ENCODE results near the gene SLC48A1. TPM values are rescaled to one million over a fixed set of nuclear protein-coding genes. Genes with fewer than 3 reads are reported as not detected.

SLC48A1 gene
- total and polyA plus RNA-seq, 3 experiments from 2014 or later = 9.1 to 11.5 (median 10.9) TPM

DNA sequence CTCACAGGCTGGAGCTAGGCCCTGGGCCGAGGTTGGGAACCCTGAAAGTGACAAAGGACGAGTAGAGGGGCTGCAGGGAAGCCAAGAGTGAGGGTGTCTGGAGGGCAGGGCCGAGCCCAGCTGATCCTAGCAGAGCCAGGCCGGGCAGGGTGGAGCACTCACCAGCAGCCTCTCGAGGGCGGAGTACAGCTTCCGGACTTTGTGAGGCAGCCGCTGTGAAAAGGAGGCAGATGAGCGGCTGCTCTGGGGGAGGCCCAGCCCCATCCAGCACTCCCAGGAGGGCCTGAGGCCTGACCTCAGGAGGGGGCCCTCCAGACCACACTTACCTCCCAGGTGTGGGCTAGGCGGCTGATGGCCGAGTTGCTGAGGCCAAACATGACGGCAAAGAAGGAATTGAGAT, 33.1 kb upstream of the SLC48A1 start:
- H3K36me3 Mint-ChIP-seq = no peaks in the 10 kb centered on the region
- no peak overlapping the region for H3K4me3 Mint-ChIP-seq
- peaks cover 19 to 37% (median 26%) of the 10 kb centered on the region in 3 donors for H3K4me1 Mint-ChIP-seq
- DNase-seq = no peak
- H3K36me3 ChIP-seq (ENCODE audit: insufficient read depth, low read length) = no peaks in the 10 kb centered on the region
- no peaks in the 10 kb centered on the region for H3K9me3 ChIP-seq (ENCODE audit: low read length)
- peaks cover 5 to 11% of the 10 kb centered on the region in 2 donors for H3K27me3 Mint-ChIP-seq
- no peaks in the 10 kb centered on the region for H3K9me3 Mint-ChIP-seq
- peaks cover 21% of the 10 kb centered on the region for H3K4me1 ChIP-seq (ENCODE audit: insufficient read depth, low read length)
- POLR2A ChIA-PET = no interaction called here
- CTCF ChIA-PET = interaction anchor here (1.8 to 9.6 kb wide), 7 partner anchors 12 to 97 kb away, joined by 5 to 414 read pairs (median 130); partner anchors contain the start of genes ENDOU, RAPGEF3 and SLC48A1
- no peak overlapping the region for H3K4me3 ChIP-seq (ENCODE audit: low read length)
- no peak overlapping the region for H3K27ac ChIP-seq (ENCODE audit: low read depth, low read length)
- H3K27ac Mint-ChIP-seq = peak overlapping the region in 1 of 8 donors; percentile 33
- H3K27me3 ChIP-seq (ENCODE audit: insufficient read depth, low read length, poor library complexity, severe bottlenecking) = no peaks in the 10 kb centered on the region

DNA sequence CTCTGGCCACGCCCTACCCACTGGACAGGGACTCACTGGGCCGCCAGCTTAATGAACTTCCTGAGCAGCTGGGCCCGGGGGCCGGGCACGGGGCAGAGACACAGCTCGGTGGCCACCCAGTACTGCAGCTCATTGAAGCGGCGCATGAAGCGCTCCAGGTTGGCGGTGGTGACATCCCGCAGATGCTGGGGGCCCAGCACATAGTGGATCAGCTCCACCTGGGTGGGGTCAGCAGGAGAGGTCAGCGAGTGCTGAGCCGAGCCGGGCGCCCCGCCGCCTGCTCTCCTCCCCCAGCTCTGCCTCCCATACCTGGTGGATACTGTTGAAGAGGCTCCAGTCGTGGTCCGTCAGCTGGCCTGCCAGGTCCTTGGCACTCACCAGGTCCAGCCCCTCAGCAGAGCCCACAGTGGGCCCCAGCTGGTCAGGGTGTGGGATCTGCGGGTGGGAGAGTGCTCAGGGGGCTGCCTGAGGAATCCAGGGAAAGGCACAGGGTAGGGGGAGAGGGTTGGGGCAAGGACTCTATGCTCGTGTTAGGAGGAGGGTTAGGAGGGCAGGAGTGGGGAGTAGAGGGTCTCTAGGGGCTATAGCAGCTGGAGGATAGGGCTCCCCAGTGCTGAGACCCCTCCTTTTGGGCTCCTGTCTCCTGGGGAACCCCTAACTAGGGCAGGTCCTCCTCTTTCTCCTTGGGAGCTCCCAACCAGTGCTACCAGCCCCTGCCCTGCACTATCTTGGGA, 32.3 kb upstream of the SLC48A1 start:
- H3K4me3 ChIP-seq (ENCODE audit: low read length) = no peak overlapping the region

DNA sequence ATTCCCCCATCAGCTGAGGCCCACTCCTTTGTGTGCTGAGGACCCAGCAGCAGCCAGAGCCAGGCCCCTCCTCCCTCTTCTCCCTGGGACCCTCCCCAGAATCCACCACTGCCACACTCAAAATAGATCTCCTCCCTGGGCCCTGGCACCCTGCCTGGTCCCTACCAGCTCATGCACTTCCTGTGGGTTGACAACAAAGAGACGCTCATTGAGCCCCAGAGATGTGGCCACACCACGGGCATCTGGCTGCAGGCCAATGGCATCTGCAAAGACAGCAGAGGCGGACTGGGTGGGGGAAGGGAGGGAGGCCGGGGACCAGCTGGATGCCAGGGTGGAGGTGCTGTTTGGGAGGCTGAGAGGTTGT, 31.7 kb upstream of the SLC48A1 start:
- no peaks in the 10 kb centered on the region for H3K27me3 ChIP-seq (ENCODE audit: insufficient read depth, low read length, poor library complexity, severe bottlenecking)
- H3K9me3 ChIP-seq (ENCODE audit: low read length) = no peaks in the 10 kb centered on the region
- H3K4me3 ChIP-seq (ENCODE audit: low read length) = no peak overlapping the region
- peaks cover 5 to 18% of the 10 kb centered on the region in 2 donors for H3K27me3 Mint-ChIP-seq
- POLR2A ChIA-PET = interaction anchor here (1.7 kb wide), 1 partner anchor 25 kb away, joined by 7 read pairs; no protein-coding TSS in a partner anchor
- H3K27ac Mint-ChIP-seq = peak overlapping the region in 6 of 8 donors; percentile 4 to 83 (median 38)
- no peaks in the 10 kb centered on the region for H3K36me3 Mint-ChIP-seq
- no peak overlapping the region for H3K27ac ChIP-seq (ENCODE audit: low read depth, low read length)
- peaks cover 19 to 37% (median 26%) of the 10 kb centered on the region in 3 donors for H3K4me1 Mint-ChIP-seq
- peak; percentile 50 to 87 (median 76) for DNase-seq
- peaks cover 21% of the 10 kb centered on the region for H3K4me1 ChIP-seq (ENCODE audit: insufficient read depth, low read length)
- no peaks in the 10 kb centered on the region for H3K36me3 ChIP-seq (ENCODE audit: insufficient read depth, low read length)
- no peaks in the 10 kb centered on the region for H3K9me3 Mint-ChIP-seq
- H3K4me3 Mint-ChIP-seq = peak overlapping the region in 5 of 7 donors; percentile 9 to 40 (median 12)
- CTCF ChIA-PET = interaction anchor here (1.3 to 9.6 kb wide), 15 partner anchors 11 to 222 kb away, joined by 3 to 414 read pairs (median 10); partner anchors contain the start of genes ENDOU, HDAC7, RAPGEF3 and RPAP3

More for the DNA sequence above, 32.3 kb upstream of the SLC48A1 start:
- Histone ChIP-seq H3K36me3 (ENCODE audit: insufficient read depth, low read length) (no peaks in the 10 kb centered on the region), H3K27me3 (ENCODE audit: insufficient read depth, low read length, poor library complexity, severe bottlenecking) (no peaks in the 10 kb centered on the region), H3K9me3 (ENCODE audit: low read length) (no peaks in the 10 kb centered on the region), H3K27ac (ENCODE audit: low read depth, low read length) (no peak overlapping the region), H3K4me1 (ENCODE audit: insufficient read depth, low read length) (peaks cover 21% of the 10 kb centered on the region)
- Mint-ChIP-seq H3K27ac (peak overlapping the region in 5 of 8 donors; percentile 4 to 83 (median 34)), H3K27me3 (peaks cover 5 to 16% of the 10 kb centered on the region in 2 donors), H3K9me3 (no peaks in the 10 kb centered on the region), H3K4me3 (peak overlapping the region in 4 of 7 donors; percentile 12 to 61 (median 26)), H3K4me1 (peaks cover 19 to 37% (median 26%) of the 10 kb centered on the region in 3 donors), H3K36me3 (no peaks in the 10 kb centered on the region)
- DNase-seq = no peak
- POLR2A ChIA-PET = interaction anchor here (1.7 kb wide), 1 partner anchor 26 kb away, joined by 7 read pairs; no protein-coding TSS in a partner anchor
- CTCF ChIA-PET = interaction anchor here (1.3 to 9.6 kb wide), 11 partner anchors 13 to 223 kb away, joined by 4 to 414 read pairs (median 34); partner anchors contain the start of genes ENDOU, HDAC7, RAPGEF3 and RPAP3

DNA sequence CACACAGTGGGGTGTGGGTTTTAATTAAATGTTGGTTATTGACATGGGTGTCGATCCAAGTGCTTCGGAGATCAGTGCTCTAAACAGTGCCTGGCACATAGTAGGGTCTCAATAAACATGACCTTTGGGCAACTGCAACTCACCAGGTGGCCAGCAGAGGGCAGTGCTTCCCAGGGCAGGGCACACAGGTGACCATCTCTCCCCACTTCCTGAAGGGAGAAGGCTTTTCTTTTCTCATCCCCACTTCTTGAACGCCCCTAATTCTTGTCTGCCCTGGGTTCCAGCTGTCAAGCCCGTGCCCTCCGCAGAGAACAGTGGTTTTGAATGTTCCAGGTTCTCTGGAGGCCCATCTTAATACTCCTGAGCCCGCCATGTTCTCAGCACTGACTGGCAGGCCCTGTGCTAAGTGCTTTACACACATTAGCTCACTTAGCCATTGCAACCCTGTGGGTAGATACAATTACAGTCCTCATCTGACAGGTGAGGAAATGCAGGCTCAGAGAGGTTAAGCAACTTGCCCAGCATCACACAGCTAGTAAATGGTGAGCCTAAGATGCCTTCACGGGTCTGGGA, 30.7 kb upstream of the SLC48A1 start:
- Mint-ChIP-seq H3K27me3 (peaks cover 5 to 23% of the 10 kb centered on the region in 2 donors), H3K9me3 (no peaks in the 10 kb centered on the region), H3K4me1 (peaks cover 19 to 37% (median 25%) of the 10 kb centered on the region in 3 donors), H3K36me3 (no peaks in the 10 kb centered on the region), H3K27ac (peak overlapping the region in 1 of 8 donors; percentile 29), H3K4me3 (peak overlapping the region in 2 of 7 donors; percentile 3 to 13)
- no peak overlapping the region for H3K27ac ChIP-seq (ENCODE audit: low read depth, low read length)
- peak; percentile 49 to 82 (median 61) for DNase-seq
- H3K27me3 ChIP-seq (ENCODE audit: insufficient read depth, low read length, poor library complexity, severe bottlenecking) = no peaks in the 10 kb centered on the region
- H3K9me3 ChIP-seq (ENCODE audit: low read length) = no peaks in the 10 kb centered on the region
- ChIA-PET POLR2A (interaction anchor here (0.9 to 1.7 kb wide), 2 partner anchors 16 to 24 kb away, joined by 3 to 7 read pairs; partner anchors contain the start of gene RAPGEF3), CTCF (interaction anchor here (1.0 to 9.6 kb wide), 21 partner anchors 10 to 260 kb away, joined by 3 to 414 read pairs (median 6); partner anchors contain the start of genes ENDOU, HDAC7, RAPGEF3 and RPAP3)
- no peak overlapping the region for H3K4me3 ChIP-seq (ENCODE audit: low read length)
- peaks cover 21% of the 10 kb centered on the region for H3K4me1 ChIP-seq (ENCODE audit: insufficient read depth, low read length)
- H3K36me3 ChIP-seq (ENCODE audit: insufficient read depth, low read length) = no peaks in the 10 kb centered on the region

DNA sequence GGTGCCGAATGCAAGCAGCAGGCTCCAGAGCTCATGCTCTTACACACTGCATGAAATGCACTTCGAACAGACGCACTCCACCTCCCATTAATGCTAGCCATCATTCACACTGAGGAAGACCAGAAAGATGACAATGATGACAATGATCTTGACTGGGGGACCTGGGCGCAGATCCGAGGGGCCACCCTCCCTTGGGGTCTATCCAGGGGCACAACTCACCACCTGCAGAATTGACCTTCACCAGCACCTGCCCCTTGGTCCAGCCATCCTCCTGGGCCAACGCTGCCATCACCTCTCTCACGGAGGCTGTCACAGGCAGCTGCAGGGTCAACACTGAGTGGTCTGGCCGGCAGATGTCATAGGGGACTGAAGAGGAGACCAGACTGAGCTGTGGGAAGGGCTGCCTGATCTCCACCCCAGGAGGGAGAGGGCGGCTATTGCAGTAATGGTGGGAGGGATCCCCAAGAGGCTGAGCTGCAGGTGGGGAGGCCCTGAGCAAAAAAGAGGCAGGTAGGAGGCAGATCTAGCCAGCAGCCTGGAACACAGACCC, 29.7 kb upstream of the SLC48A1 start:
- POLR2A ChIA-PET = interaction anchor here (1.1 to 1.4 kb wide), 2 partner anchors 15 to 85 kb away, joined by 3 read pairs; partner anchors contain the start of gene RAPGEF3
- Mint-ChIP-seq H3K27me3 (peaks cover 5 to 24% of the 10 kb centered on the region in 2 donors), H3K36me3 (no peaks in the 10 kb centered on the region), H3K9me3 (no peaks in the 10 kb centered on the region), H3K27ac (peak overlapping the region in 1 of 8 donors; percentile 79), H3K4me3 (no peak overlapping the region), H3K4me1 (peaks cover 19 to 37% (median 25%) of the 10 kb centered on the region in 3 donors)
- DNase-seq = no peak
- CTCF ChIA-PET = interaction anchor here (1.0 to 9.6 kb wide), 26 partner anchors 9 to 711 kb away, joined by 3 to 414 read pairs (median 6); partner anchors contain the start of genes ENDOU, RAPGEF3, RPAP3 and SLC48A1
- no peaks in the 10 kb centered on the region for H3K9me3 ChIP-seq (ENCODE audit: low read length)
- H3K27ac ChIP-seq (ENCODE audit: low read depth, low read length) = no peak overlapping the region
- peaks cover 2% of the 10 kb centered on the region for H3K27me3 ChIP-seq (ENCODE audit: insufficient read depth, low read length, poor library complexity, severe bottlenecking)
- H3K4me3 ChIP-seq (ENCODE audit: low read length) = no peak overlapping the region
- peaks cover 21% of the 10 kb centered on the region for H3K4me1 ChIP-seq (ENCODE audit: insufficient read depth, low read length)
- H3K36me3 ChIP-seq (ENCODE audit: insufficient read depth, low read length) = no peaks in the 10 kb centered on the region

DNA sequence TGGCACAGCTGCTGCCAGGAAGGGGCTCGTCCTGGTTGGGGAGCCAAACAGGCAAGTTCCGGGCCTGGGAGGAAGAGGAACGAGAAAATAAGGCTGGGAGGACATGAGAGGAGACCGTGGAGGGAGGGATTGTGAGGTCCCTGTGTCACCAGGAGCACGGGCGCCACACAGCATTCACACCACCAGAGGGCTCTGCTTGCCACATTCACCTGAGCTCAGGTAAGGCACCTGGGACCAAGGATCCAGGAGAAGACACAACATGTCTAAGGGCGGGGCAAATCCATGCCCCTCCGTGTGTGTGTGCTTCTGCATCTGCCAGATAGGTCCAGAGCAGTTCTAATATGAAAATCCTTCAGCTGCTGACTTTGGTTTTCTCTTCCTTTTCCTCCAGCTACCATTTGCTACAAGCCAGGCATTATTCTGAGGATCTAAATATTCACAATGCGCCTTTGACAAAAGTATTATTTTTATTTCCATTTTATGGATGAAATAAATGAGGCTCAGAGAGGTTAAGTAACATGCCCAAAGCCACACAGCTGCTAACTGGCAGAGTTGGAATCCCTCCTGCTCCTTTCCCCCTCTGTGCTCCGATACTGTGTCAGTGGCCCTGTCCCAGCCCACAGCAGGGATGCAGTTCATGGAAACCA, 28.9 kb upstream of the SLC48A1 start:
- Histone ChIP-seq H3K9me3 (ENCODE audit: low read length) (no peaks in the 10 kb centered on the region), H3K27me3 (ENCODE audit: insufficient read depth, low read length, poor library complexity, severe bottlenecking) (peaks cover 2% of the 10 kb centered on the region), H3K36me3 (ENCODE audit: insufficient read depth, low read length) (no peaks in the 10 kb centered on the region), H3K4me1 (ENCODE audit: insufficient read depth, low read length) (peaks cover 21% of the 10 kb centered on the region), H3K4me3 (ENCODE audit: low read length) (no peak overlapping the region), H3K27ac (ENCODE audit: low read depth, low read length) (no peak overlapping the region)
- H3K36me3 Mint-ChIP-seq = no peaks in the 10 kb centered on the region
- H3K27me3 Mint-ChIP-seq = peaks cover 8 to 25% of the 10 kb centered on the region in 2 donors
- peak; percentile 26 to 74 (median 39) for DNase-seq
- no peak overlapping the region for H3K4me3 Mint-ChIP-seq
- ChIA-PET CTCF (interaction anchor here (1.0 to 9.6 kb wide), 18 partner anchors 15 to 712 kb away, joined by 3 to 414 read pairs (median 5); partner anchors contain the start of genes ENDOU, HDAC7, RAPGEF3 and RPAP3), POLR2A (interaction anchor here (1.1 to 1.4 kb wide), 2 partner anchors 14 to 84 kb away, joined by 3 read pairs; partner anchors contain the start of gene RAPGEF3)
- H3K27ac Mint-ChIP-seq = peak overlapping the region in 1 of 8 donors; percentile 79
- H3K9me3 Mint-ChIP-seq = no peaks in the 10 kb centered on the region
- H3K4me1 Mint-ChIP-seq = peaks cover 19 to 37% (median 25%) of the 10 kb centered on the region in 3 donors
